GM21528 (cell line): ENCODE measurements around the gene PPP1R11.

Experiments
- ATAC-seq: cut with Tn5 transposase; IDR thresholded peaks from one replicate; pipeline ENCODE4 v1.9.1; 2021; ENCODE audit warnings: mild to moderate bottlenecking, moderate library complexity; ENCODE audit not compliant: unreplicated experiment, low FRiP score

The PPP1R11 gene

GRCh38 chr6:30061092-30061857 lies 5.7 kb upstream of the PPP1R11 start, which contains the start of gene POLR1H:
TSS of gene POLR1H (plus strand) at chr6:30061265. CDS start at chr6:30061525, 260 bp downstream.
- peak; percentile 82 for ATAC-seq

- ATAC-seq, result peak; percentile 18
These were observed 5.0 kb upstream of the PPP1R11 start for GRCh38 chr6:30061858-30062458.

DNA sequence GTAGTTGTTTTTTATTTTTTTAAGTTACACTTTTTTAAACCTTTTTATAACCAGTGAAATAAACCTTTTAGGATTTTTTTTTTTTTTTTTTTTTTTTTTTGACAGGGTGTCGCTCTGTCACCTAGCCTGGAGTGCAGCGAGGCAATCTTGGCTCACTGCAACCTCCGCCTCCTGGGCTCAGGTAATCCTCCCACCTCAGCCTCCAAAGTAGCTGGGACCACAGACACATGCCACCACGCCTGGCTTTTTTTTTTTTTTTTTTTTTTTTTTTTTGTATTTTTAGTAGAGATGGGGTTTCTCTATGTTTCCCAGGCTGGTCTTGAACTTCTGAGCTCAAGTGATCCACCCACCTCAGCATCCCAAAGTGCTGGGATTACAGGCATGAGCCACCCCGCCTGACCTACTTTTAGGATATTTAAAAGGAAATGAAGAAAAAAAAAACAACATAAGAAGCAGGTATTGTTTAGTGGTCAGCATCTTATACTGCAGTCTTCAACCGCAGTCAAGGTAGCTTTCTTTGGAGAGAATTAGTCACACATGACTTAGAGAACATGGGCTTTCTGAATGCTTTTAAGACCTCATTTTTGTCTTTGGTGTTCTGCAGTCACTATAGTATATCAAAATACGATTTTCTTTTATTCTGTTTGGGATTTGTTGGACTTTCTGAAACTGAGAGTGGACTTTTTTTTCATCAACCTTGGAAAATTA lies 4.4 kb upstream of the PPP1R11 start:
- ATAC-seq, result no peak

- ATAC-seq, result no peak
These were observed 3.7 kb upstream of the PPP1R11 start for GRCh38 chr6:30063315-30063714.

DNA sequence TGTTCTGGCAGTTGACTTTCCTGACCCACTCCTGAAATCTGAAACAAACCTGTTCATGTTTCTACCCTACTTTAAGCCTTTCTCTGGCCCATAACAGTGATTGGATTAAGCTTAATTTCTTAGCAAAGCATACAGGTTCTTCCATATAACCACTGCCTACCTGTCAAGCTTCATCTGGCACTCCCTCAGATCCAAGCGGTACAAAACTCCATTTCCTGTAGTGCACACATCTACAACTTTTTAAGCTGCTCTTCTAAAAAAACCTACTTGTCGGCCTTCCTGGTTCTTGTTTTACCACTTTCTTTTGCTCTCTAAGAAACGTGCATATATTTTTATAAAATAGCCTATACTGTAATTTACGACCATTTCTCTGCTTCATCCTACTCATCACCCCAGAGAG lies 916 bp upstream of the PPP1R11 start:
- ATAC-seq, result peak; percentile 1

DNA sequence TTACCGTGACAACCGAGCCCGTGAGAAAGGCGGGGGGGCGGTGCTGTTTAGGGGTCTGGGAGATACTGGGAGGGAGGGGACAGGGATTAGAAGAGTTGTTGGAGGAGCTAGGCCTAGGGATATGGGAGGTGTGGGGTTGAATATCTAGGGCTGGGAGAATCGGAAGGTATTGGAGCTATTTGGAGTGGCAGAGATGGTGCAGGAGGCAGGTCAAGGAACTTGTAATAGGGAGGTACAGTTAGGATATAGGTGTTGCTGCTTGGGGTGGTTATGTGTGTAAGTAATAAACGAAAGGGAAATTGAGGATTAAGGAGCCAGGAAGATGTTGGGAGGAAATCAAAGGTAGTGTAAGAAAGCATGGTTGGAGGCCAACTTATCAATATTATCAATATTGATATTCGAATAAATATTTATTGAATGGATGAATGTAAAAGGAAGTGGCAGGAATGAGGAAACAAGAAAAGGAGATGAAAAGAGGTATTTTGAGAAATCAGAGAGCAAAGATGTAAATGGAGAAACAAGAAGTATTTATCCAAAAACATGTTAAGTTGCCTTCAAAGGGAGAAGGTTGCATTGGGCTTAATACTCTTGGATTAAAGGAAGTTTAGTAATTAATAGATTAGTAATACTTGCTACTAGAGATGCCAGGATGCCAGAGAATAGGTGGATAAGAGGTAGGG lies 602 bp downstream of the PPP1R11 start:
- ATAC-seq, result no peak

- no peak for ATAC-seq
These were observed 4.3 kb downstream of the PPP1R11 start for GRCh38 chr6:30071081-30071818.

DNA sequence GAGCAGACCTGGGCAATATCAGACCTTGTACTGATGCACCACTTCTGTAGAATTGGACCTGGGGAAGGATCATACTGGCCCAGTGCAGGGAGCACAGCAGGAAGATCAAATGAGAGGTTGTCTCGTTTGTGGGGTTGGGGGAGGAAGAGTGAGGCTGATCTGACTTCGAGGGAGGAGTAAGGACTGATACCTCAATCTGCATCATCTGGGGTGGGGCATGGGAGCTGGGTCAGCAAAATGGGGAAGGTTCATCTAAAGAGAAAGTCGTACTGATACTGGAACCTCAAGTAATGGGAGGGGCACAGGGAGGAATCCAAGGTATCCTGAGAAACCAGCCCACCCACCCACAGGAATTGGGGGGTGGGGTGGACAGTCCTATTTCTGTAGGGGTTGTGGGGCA lies 4.9 kb downstream of the PPP1R11 start:
- no peak for ATAC-seq

DNA sequence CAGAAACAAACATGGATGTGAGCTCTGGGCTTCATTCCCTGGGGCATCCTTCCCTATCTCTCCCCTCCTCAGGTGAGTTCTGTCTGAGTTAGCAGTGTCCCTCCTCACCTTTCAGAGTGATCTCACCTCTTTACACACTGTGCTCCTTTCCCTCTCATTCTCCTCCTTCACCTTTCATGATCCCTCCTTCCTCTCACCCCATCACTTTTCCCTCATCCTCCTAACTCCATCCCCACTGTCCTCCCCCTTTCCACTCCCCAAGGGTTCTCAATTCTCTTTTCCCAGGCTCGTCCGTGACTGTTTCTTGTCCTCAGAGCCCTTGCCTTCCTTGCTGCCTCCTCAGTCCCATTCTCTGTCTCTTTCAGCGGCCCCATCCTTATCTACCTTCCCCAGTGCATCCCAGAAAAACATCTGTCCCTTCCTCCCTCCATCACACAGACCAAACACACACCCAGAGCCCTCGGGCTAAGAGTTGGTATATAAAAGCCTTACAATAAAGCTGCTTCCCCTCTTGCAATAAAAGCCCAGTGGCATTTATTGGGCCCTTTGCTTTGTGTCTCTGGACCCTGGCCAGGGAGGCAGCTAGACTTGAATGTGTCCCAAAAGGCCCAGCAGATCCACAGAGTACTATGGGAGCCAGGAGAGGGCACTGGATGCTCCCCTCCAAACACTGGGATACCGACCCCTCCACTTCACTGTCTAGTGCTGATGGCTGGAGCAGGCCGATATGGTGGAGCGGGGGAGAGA lies 6.7 kb downstream of the PPP1R11 start:
- ATAC-seq, result no peak

GRCh38 chr6:30074331-30075093 lies 7.5 kb downstream of the PPP1R11 start:
- ATAC-seq, result no peak

DNA sequence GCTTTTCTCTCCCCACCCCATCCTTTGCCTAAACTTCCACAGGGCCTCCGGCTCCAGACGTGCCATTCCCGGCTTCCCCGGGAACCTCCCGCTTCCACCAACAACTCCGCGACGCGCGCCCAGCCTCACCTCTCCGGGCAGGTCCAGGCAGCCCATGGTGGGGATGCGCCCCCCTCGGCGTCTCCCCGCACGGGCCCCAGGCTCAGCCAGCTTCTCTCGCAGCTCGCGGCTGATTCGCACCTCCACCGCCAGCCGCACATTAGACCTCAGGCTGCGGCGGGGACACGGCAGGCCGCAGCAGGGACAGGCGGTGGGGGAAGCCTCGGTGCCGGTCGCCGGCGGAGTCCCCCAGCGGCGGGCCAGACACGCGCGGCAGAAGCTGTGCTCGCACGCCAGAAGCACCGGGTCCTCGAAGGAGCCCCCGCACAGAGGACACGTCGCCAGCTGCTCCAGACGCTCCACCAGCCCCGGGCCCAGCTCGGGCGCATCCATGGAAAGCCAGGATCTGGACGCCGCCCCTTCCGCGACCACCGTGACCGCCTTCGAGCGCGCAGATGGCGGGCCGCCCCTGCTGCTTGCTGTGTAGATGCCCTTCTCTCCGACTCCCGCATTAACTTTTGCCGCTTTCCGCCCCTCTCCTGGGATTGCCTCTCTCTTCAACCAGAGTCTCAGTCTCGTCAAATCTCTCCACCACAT lies 8.2 kb downstream of the PPP1R11 start, which contains the start of gene RNF39:
Gene RNF39, minus strand, starts transcription at position 676 of the 696 bp plus-strand sequence. Its CDS starts 184 bp downstream, at position 492.
- ATAC-seq, result no peak

GRCh38 chr6:30075790-30076732 lies 9.1 kb downstream of the PPP1R11 start:
- no peak for ATAC-seq

DNA sequence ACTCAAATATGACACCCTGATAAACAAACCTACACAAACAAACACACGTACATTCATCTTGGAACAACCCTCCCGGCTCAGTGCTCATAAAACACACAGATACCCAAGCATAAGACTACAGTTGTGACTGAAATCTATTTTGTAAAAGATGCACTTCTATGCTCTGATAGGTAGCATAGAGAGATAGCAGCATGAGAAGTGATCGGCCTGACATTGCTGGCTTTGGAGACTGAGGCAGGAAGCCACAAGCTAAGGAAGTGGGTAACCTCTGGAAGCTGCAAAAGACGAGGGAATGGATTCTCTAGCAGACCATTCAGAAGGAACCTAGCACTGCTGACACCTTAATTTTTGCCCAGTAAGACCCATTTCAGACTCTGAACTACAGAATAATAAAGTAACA lies 10.2 kb downstream of the PPP1R11 start:
- ATAC-seq, result no peak

GRCh38 chr6:30087876-30088275 lies 20.9 kb downstream of the PPP1R11 start:
- no peak for ATAC-seq

DNA sequence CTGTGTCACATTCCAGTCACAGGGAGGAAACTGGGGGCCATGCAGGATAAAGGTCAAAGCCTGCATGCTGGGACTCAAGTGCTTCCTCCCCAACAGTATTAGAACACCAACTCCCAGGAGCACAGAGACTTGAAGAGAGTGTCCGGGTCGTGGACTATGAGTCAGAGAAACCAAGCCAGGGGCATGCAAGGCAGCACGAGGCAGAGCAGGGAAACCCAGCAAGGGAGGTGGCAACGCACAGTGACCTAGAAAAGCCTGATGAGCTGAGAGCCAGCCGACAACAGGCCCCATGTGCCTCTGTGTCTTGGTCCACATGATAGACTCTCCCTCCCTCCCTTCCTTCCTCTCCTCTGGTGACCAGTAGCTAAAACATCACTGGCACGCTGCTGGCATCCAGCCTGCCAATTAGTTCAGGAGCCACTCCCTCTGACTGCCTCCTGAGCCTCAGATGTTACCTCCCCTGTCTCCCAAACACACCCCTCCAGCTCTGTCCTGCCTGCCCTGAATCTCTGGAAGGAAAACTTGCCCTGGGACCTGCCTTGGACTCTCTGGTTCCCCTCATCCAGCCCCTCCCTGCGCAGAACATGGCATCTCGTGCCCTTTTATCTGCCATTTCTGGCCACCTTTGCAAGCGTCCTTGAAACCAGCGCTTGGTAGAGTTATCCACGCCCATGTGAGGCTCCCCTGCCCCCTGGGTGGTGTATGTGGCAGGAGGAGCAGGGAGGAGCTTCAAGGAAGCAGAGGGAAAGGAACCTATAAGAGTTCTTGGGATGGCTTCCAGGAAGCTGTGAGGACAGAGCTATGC lies 24.8 kb downstream of the PPP1R11 start:
- ATAC-seq, result no peak

DNA sequence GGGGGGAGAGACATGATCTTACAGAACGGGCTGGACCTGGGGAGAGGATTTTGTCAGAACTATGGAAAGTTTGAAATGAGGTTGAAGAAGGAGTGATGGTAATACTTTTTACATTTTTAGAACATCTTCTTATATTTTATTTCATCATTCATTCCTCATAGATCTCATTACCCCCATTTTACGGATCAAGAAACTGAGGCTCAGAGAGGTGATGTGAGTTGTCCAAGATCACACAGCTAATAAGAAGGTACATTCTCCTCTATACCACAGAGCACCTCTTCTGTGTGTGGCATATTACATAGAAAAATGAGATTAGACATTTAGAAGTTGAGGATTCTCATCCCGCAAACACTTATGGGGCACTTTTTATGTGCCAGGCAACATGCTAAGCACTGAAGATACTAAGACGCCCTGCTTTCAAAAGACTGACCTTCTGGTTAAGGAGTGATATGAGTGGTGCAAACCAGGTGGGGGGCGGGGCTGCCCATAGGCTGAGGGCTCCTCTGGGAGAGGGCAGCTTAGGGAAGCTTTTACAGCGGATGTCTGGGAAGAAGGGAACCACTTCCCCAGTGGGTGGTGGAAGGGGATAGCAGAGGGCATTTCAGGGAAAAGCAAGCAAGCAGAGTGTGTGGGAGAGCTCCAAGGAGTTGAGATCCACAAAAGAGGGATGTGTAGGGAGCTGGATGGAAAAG lies 26.0 kb downstream of the PPP1R11 start:
- ATAC-seq, result no peak
